ENCODE results near the gene DHX58. TPM values are rescaled to one million over a fixed set of nuclear protein-coding genes. Genes with fewer than 3 reads are reported as not detected.

The DHX58 gene
- total RNA-seq (3.1 and 6.4 TPM in 2 replicates), polyA plus RNA-seq (9.0 and 12.7 TPM in 2 replicates), polyA minus RNA-seq (5.6 and 7.8 TPM in 2 replicates), Bru-seq, nascent RNA (percentile 29 among the genes with signal in this experiment), BruChase-seq, experiment 1, labeled RNA remaining after a 6-hour chase (percentile 36 among the genes with signal in this experiment), BruChase-seq, experiment 2, labeled RNA remaining after a 2-hour chase (percentile 33 among the genes with signal in this experiment)
- 3.8 and 5.3 TPM in 2 replicates for polyA plus RNA-seq (2011; cell fraction: cytosol; rRNA removed)
- polyA plus RNA-seq (2011; cell fraction: nucleus; rRNA removed) = 19.8 and 22.2 TPM in 2 replicates
- 5.0 and 7.0 TPM in 2 replicates for polyA plus RNA-seq (2012)
- polyA minus RNA-seq (2011; cell fraction: cytosol; rRNA and poly(A)+ RNA removed) = not detected
- polyA minus RNA-seq (2011; cell fraction: nucleus; rRNA and poly(A)+ RNA removed) = 4.2 and 4.6 TPM in 2 replicates
- long read RNA-seq, partial matches to known transcripts = 0 of 8 reads
- long read RNA-seq, other reads (novel, unspliced or antisense) = 5 of 8 reads

DNA sequence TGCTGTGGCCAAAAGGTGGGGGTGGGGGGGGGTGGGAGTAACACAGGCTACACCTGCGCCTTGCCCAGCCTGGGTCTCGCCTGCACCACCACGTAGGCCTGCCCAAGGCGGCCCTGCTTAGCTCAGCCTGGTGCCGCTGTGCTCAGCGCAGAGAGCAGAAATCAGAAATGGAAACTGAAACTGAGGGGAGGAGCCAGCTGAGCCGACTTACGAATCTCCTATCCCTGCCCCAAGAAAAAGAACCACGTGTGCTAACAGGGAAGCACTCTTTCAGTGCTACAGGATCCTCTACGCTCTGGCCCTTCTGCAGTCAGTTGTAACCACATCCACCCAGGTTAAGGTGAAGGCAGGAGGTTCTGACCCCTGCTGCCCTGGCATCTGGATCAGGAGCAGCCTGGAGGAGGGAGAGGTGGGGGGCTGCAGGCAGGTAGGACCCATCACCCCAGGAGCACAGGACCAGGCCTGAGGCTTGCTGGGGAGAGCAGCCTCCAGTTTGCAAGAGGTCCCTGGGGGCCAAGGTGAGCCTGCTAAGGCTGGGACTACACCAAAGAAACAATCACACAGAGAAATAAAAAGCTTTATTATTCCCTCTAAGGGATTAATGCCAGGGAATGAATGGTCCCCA lies at the start of gene DHX58:
TSS of gene DHX58 (minus strand) at position 163 of the 625 bp plus-strand sequence. CDS start 822 bp downstream, outside the sequence.
- dilution Hi-C loops (cut with MboI; ENCODE audit: extremely low pct_ligation_motif_present, low sequenced_read_pairs) = loop anchor here (25.0 kb wide), 1 partner anchor 150 kb away; the partner anchor contains the start of gene CNP
- DNase-seq (ENCODE audit: low read depth, low spot score) (peak; percentile 88), FAIRE-seq (peak; percentile 96)
- Histone ChIP-seq H3K9me3 (replicated peaks; ENCODE audit: control insufficient read depth, insufficient read depth, low read length) (no peaks in the 10 kb centered on the region), H3K27me3 (ENCODE audit: control insufficient read depth in 2 of 2, insufficient read depth in 2 of 2, low read length in 2 of 2) (no peaks in the 10 kb centered on the region), H3K36me3 (ENCODE audit: control insufficient read depth in 2 of 2, extremely low read depth in 1 of 2, insufficient read depth in 2 of 2, low read length in 2 of 2) (no peaks in the 10 kb centered on the region), H3K4me2 (ENCODE audit: insufficient read depth, low read length) (peak within 1 kb of the TSS; percentile 53), H3K79me2 (ENCODE audit: control insufficient read depth, insufficient read depth, low read length) (no peaks in the 10 kb centered on the region), H3K9ac (replicated peaks; ENCODE audit: extremely low read depth, insufficient read depth, low read length) (peak within 1 kb of the TSS; percentile 42), H3K27ac (ENCODE audit: insufficient read depth, low read depth, low read length) (peak within 1 kb of the TSS; percentile 5), H3K9me1 (replicated peaks; ENCODE audit: control insufficient read depth, extremely low read depth, insufficient read depth, low read length) (no peaks in the 10 kb centered on the region), H2AFZ (ENCODE audit: low read depth, low read length) (peak within 1 kb of the TSS; percentile 66), H3K4me1 (ENCODE audit: control insufficient read depth, extremely low read depth, insufficient read depth, low read length) (peaks cover 9% of the 10 kb centered on the region), H4K20me1 (replicated peaks; ENCODE audit: control insufficient read depth, extremely low read depth, insufficient read depth, low read length) (no peaks in the 10 kb centered on the region), H3K4me3 (replicated peaks in 1 of 3; ENCODE audit: insufficient read depth in 1 of 3, low read depth in 1 of 3, low read length in 3 of 3) (peak within 1 kb of the TSS in 2 of 3 experiments; percentile 29 to 31)
- ChIA-PET POLR2A (interaction anchor here (0.6 to 1.7 kb wide), 2 partner anchors 9 to 40 kb away, joined by 4 to 5 read pairs; no protein-coding TSS in a partner anchor), CTCF (interaction anchor here (0.6 to 2.2 kb wide), 11 partner anchors 11 to 153 kb away, joined by 3 to 13 read pairs (median 4); partner anchors contain the start of gene NKIRAS2)
- no peak for TF ChIP-seq MYC (IDR thresholded peaks at IDR 0.05; ENCODE audit: low read depth, low read length)
- TF ChIP-seq, protein P1, sequence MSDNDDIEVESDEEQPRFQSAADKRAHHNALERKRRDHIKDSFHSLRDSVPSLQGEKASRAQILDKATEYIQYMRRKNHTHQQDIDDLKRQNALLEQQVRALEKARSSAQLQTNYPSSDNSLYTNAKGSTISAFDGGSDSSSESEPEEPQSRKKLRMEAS (IDR thresholded peaks at IDR 0.05; ENCODE audit: insufficient read depth, insufficient read length) = peak; percentile 84
- no peak for TF ChIP-seq JUN (IDR thresholded peaks at IDR 0.05; ENCODE audit: borderline replicate concordance, insufficient read depth, insufficient read length, low read depth)
- TF ChIP-seq, protein P2, sequence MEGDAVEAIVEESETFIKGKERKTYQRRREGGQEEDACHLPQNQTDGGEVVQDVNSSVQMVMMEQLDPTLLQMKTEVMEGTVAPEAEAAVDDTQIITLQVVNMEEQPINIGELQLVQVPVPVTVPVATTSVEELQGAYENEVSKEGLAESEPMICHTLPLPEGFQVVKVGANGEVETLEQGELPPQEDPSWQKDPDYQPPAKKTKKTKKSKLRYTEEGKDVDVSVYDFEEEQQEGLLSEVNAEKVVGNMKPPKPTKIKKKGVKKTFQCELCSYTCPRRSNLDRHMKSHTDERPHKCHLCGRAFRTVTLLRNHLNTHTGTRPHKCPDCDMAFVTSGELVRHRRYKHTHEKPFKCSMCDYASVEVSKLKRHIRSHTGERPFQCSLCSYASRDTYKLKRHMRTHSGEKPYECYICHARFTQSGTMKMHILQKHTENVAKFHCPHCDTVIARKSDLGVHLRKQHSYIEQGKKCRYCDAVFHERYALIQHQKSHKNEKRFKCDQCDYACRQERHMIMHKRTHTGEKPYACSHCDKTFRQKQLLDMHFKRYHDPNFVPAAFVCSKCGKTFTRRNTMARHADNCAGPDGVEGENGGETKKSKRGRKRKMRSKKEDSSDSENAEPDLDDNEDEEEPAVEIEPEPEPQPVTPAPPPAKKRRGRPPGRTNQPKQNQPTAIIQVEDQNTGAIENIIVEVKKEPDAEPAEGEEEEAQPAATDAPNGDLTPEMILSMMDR (IDR thresholded peaks at IDR 0.05; ENCODE audit: extremely low read depth in 1 of 2, insufficient read depth in 1 of 2, low read depth in 1 of 2, low read length in 2 of 2) = no peak
- no peak for TF ChIP-seq GATA2 (IDR thresholded peaks at IDR 0.05; ENCODE audit: insufficient read depth, insufficient read length, low read depth, low read length)
- peak; percentile 26 for TF ChIP-seq POLR2AphosphoS5 (IDR thresholded peaks at IDR 0.05; ENCODE audit: insufficient read depth, low read depth, low read length)
- no peak for TF ChIP-seq FOS (IDR thresholded peaks at IDR 0.05; ENCODE audit: borderline replicate concordance, insufficient read depth, low read length)
- no peak for TF ChIP-seq EZH2 (IDR thresholded peaks at IDR 0.05; ENCODE audit: borderline replicate concordance, low read depth, low read length, severe bottlenecking)
- peak; percentile 74 for TF ChIP-seq POLR2A (IDR thresholded peaks at IDR 0.05; ENCODE audit: low read depth, low read length)
- intact Hi-C loops (cut with micrococcal nuclease) = loop anchor here (1.0 kb wide), 1 partner anchor 88 kb away; no protein-coding TSS in a partner anchor
- BruUV-seq (replicated peaks) = no TSS peak

Measured in endothelial cell of umbilical vein (primary cell).